Stomach smooth muscle (tissue), 2 donors: ENCODE data around the gene GPR35.
"Not testable (repeated sequence)": the region's sequence is repeated elsewhere in the genome, so short reads cannot be mapped to it uniquely, and the experiment has no call there.

Source experiments
- H3K27ac ChIP-seq: one replicate; pipeline ENCODE4 v1.7.0; 2013; ENCODE audit warnings: mild to moderate bottlenecking, low read length, inconsistent platforms
- H3K27me3 ChIP-seq, 2 donors: one replicate each; pipeline ENCODE4 v1.7.0; 2013; ENCODE audit warnings: low read length in 2 of 2; ENCODE audit not compliant: insufficient read depth in 2 of 2, control insufficient read depth in 1 of 2
- H3K36me3 ChIP-seq, 2 donors: one replicate each; pipeline ENCODE4 v1.7.0; 2013; ENCODE audit warnings: low read length in 2 of 2; ENCODE audit not compliant: control insufficient read depth in 2 of 2, insufficient read depth in 2 of 2
- H3K4me1 ChIP-seq: one replicate; pipeline ENCODE4 v1.7.0; 2013; ENCODE audit warnings: low read length; ENCODE audit not compliant: control insufficient read depth, insufficient read depth
- H3K4me3 ChIP-seq, 2 donors: one replicate each; pipeline ENCODE4 v1.7.0; 2013; ENCODE audit warnings: low read length in 2 of 2
- H3K9ac ChIP-seq, 2 donors: one replicate each; pipeline ENCODE4 v1.7.0; 2013; ENCODE audit warnings: low read length in 2 of 2, mild to moderate bottlenecking in 1 of 2
- H3K9me3 ChIP-seq, 2 donors: one replicate each; pipeline ENCODE4 v1.7.0; 2013; ENCODE audit warnings: low read length in 2 of 2; ENCODE audit not compliant: control insufficient read depth in 2 of 2
- donor health status: healthy.
- donor health status: Pancreatic carcinoma.

Gene GPR35

GRCh38 chr2:240663546-240664190 lies 38.4 kb downstream of the GPR35 start:
- Histone ChIP-seq H3K27me3 (peaks cover 0 to 9% of the 10 kb centered on the region in 2 donors), H3K4me3 (no peak overlapping the region), H3K27ac (no peak overlapping the region), H3K9me3 (peaks cover 3 to 10% of the 10 kb centered on the region in 2 donors), H3K9ac (no peak overlapping the region), H3K4me1 (no peaks in the 10 kb centered on the region), H3K36me3 (no peaks in the 10 kb centered on the region)

DNA sequence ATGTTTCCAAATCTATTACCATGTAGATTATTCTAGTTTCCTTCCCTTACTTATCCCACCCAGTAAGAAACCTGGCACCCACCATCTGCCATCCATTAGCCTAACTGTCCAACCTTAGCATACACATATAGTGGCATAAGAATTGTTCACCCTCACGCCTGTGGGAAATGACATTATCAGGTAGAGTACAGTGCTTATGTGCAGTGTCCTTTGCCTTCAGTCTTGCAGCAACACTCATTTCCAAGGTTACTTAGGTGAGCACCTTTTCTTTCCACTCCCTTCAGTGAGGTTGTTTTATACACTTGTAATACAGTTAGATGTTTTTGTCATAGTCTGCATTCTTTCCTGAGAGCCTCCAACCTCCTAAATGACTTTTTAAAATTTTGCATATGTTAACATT lies 39.3 kb downstream of the GPR35 start:
- Histone ChIP-seq H3K9me3 (peaks cover 3 to 10% of the 10 kb centered on the region in 2 donors), H3K27ac (no peak overlapping the region), H3K9ac (no peak overlapping the region), H3K4me1 (no peaks in the 10 kb centered on the region), H3K4me3 (no peak overlapping the region), H3K36me3 (no peaks in the 10 kb centered on the region), H3K27me3 (peaks cover 0 to 9% of the 10 kb centered on the region in 2 donors)

DNA sequence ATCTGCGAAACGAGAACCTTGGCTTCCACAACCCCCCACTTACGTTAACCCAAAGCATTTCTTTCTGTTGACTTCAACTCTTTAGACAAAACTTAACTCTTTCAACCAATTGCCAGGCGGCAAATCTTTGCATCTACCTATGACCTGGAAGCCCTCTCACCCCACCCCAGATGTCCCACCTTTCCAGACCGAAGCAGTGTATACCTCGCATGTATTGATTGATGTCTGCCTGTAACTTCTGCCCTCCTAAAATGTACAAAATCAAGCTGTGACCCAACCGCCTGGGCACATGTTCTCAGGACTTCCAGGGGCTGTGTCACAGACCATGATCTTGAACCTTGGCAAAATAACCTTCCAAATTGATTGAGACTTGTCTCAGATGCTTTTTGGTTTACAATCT lies 45.1 kb downstream of the GPR35 start:
- Histone ChIP-seq H3K36me3 (no peaks in the 10 kb centered on the region), H3K9me3 (no peaks in the 10 kb centered on the region), H3K4me3 (no peak overlapping the region), H3K4me1 (no peaks in the 10 kb centered on the region), H3K27me3 (peaks cover 5 to 10% of the 10 kb centered on the region in 2 donors), H3K9ac (no peak overlapping the region), H3K27ac (no peak overlapping the region)

DNA sequence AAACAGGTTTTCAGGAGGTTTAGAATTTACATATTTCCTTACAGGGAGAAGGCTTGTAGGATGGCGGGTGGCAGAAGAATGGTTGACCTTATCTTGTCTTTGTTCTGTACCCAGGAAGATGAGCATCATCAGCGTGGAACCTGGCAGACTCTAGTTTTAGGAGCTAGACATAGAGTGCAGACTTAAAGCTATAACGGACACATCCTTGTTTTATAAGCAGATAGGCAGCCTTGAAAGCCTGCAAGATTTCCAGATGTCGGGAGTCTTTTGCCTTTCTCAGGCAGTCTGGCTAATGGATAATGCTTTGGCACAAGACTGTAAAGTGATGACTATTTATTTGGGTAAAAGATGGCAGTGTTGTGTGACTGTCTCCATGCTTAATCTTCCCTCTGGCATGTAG lies 45.7 kb downstream of the GPR35 start:
- Histone ChIP-seq H3K4me1 (no peaks in the 10 kb centered on the region), H3K4me3 (no peak overlapping the region), H3K36me3 (no peaks in the 10 kb centered on the region), H3K9me3 (no peaks in the 10 kb centered on the region), H3K9ac (no peak overlapping the region), H3K27ac (no peak overlapping the region), H3K27me3 (peaks cover 5 to 10% of the 10 kb centered on the region in 2 donors)

DNA sequence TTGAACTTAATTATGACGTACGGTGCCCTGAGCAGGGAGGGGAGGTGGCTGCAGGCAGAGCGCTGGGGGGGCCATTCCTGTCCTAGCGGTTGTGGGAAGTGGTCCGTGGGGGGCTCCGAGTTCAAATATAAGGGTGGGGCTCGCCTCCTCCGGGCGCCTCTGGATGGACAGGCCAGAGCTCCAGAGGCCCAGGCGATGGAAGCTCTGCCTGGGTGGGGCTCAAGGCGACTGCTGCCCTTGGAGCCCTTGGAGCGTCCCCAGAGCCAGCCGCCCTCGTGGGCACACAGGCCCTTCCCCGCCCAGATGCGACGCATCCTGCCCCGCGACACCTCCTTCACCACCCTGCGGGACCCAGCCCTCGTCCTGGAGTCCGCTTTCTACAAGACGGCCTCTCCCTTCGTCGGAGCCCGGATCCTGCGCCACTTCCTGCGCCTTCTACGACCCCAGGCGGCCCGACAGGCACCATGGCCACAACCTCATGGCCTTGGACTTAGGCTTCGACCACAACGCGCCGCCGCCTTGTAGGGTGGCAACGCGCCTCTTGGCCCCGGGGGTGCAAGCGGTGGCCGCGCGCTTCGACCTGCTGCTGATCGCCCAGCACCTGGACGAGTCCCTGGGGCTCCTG lies 46.9 kb downstream of the GPR35 start:
- H3K9me3 ChIP-seq, result no peaks in the 10 kb centered on the region
- peaks cover 5 to 10% of the 10 kb centered on the region in 2 donors for H3K27me3 ChIP-seq
- no peaks in the 10 kb centered on the region for H3K36me3 ChIP-seq
- no peak overlapping the region for H3K9ac ChIP-seq
- no peak overlapping the region for H3K27ac ChIP-seq
- H3K4me1 ChIP-seq, result no peaks in the 10 kb centered on the region
- no peak overlapping the region for H3K4me3 ChIP-seq

- Histone ChIP-seq H3K36me3 (no peaks in the 10 kb centered on the region), H3K4me1 (no peaks in the 10 kb centered on the region), H3K9ac (no peak overlapping the region), H3K27ac (no peak overlapping the region), H3K9me3 (no peaks in the 10 kb centered on the region), H3K4me3 (no peak overlapping the region), H3K27me3 (peaks cover 5 to 10% of the 10 kb centered on the region in 2 donors)
Observed at GRCh38 chr2:240672701-240673190, 47.5 kb downstream of the GPR35 start.

DNA sequence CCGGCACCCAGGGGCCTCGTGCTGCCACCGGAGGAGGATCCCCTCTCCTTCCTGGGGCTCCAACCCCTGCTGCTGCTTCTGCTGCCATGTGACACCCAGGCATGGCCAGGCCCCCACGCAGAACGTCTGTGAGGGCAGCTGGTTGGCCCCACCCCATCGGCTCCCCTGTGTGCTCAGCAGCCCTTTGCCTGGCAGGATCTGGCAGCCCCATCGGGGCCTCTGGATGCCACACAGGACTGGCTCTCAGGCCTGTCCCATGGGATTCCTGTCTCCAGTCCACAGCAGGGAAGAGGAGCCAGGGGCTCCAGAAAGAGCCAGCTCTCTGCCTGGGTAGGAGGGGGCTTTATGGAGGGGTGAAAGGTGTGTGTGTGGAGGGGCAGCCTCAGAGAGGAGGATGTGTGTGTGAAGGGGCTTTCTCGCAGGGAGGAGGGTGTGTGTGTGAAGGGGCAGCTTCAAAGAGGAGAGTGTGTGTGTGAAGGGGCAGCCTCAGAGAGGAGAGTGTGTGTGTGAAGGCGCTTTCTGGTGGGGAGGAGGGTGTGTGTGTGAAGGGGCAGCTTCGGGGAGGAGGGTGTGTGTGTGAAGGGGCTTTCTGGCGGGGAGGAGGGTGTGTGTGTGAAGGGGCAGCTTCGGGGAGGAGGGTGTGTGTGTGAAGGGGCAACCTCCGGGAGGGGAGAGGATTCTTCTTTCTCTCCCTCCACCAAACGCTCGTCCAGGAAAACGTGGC lies 49.3 kb downstream of the GPR35 start:
- H3K27ac ChIP-seq, H3K27me3 ChIP-seq, H3K4me1 ChIP-seq, H3K4me3 ChIP-seq, H3K36me3 ChIP-seq, H3K9me3 ChIP-seq, H3K9ac ChIP-seq: not testable (repeated sequence)

DNA sequence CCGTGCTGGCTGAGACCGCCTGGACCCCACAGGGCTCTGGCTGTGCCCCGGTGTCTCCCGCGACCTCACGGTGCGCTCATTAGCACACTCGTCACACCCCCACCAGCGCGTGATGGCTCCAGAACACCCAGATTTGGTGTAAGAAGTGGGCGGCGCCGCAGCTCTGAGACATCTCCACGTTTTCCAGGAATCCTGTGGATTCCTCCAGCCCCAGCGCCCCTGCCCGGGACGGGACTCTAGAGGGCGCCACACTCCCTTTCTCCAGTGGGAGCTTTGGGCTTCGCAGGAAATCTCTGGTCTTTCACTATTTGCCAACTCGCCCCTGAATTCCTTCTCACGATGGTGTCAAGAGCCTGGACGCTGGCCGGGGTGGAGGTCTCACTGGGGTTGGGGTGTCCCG lies 50.1 kb downstream of the GPR35 start:
- H3K9ac ChIP-seq, H3K4me3 ChIP-seq, H3K9me3 ChIP-seq, H3K27ac ChIP-seq, H3K27me3 ChIP-seq, H3K4me1 ChIP-seq, H3K36me3 ChIP-seq: not testable (repeated sequence)

DNA sequence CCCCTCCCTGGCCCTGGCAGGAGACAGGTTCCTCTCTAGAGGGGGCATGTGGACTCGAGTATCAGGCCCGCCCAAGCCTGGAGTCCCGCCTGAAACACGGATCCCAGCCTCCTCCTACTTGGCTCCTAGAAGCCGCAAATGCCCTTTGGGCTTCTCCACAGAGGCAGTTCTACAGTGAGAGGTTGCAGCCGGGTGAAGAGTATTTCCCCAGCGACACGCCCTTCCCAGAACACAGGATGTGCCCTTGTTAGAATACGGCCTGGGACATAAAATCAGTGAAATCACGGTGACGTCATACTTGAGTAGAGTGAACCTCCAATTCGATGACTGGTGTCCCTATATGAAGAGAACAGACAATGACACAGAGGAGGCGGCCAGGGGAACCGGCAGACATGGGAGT lies 52.8 kb downstream of the GPR35 start:
- H3K4me3 ChIP-seq, H3K9ac ChIP-seq, H3K27ac ChIP-seq, H3K36me3 ChIP-seq, H3K9me3 ChIP-seq, H3K27me3 ChIP-seq, H3K4me1 ChIP-seq: not testable (repeated sequence)

DNA sequence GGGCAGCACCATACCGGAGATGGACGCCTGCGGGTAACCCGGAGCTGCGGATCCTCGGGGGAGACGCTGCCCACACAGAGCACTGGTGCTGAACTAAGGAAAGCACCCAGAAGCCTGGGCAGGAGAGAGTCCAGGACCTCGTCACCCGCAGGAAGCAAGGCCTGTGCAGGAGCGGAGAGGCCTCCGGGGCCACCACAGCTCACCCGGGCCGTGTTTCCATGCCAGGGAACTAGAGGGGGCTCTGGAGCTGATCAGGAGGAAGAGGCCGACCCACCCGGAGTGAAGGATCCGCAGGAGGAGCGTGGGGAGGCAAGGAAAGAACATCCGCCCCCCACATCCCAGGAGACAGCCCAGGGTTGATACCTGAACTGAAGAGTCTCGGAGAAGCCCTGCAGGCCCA lies 53.6 kb downstream of the GPR35 start:
- H3K27me3 ChIP-seq, H3K9ac ChIP-seq, H3K9me3 ChIP-seq, H3K27ac ChIP-seq, H3K36me3 ChIP-seq, H3K4me3 ChIP-seq, H3K4me1 ChIP-seq: not testable (repeated sequence)

DNA sequence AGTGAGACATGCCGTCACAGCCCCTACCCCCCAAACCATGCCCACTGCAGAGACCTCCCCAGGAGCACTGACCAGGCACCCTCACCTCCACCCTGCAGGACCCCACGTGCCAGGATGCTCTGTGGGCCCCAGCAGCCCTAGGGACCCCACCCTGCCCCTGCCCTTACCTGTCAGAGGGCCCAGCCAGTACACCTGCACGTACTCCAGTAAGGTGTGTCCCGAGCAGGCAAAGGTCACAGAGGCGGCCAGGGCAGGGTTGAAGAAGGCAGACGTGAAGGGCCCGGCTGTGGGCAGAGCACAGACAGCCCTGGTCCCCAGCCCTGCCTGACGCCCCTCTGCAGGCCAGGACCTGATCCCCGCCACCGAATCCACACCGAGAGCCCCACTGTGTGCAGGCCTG lies 54.9 kb downstream of the GPR35 start:
- not testable (repeated sequence) for H3K36me3 ChIP-seq

More for the DNA sequence above, 54.9 kb downstream of the GPR35 start:
- not testable (repeated sequence) for H3K9me3 ChIP-seq, H3K4me3 ChIP-seq, H3K9ac ChIP-seq, H3K27me3 ChIP-seq, H3K27ac ChIP-seq, H3K4me1 ChIP-seq
